GM18511 (cell line): ENCODE results near the gene RNF31.
"Not testable (repeated sequence)": the region's sequence is repeated elsewhere in the genome, so short reads cannot be mapped to it uniquely, and the experiment has no call there.

Experiments
- ATAC-seq: cut with Tn5 transposase; IDR thresholded peaks from one replicate; pipeline ENCODE4 v1.9.1; 2021; ENCODE audit warnings: mild to moderate bottlenecking, moderate library complexity; ENCODE audit not compliant: unreplicated experiment

Gene RNF31

DNA sequence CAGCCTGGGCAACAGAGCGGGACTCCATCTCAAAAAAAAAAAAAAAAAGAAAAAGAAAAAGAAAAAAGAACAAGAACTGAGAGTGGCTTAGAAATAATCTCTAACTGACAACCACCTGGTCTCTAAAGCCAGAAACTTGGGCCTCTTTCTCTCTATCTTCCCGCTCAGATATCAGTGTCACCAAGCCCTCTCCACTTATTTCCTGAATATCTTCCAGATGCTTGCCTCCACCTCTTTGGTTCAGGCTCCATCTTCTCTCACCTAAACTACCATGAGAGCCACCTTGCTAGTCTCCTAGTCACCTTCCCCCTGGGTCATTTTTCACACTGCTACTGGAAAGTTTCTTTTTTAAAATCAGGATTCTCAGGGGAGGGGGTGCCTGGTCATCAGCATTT, 49.8 kb downstream of the RNF31 start:
- no peak for ATAC-seq

- ATAC-seq = no peak
These were observed 51.7 kb downstream of the RNF31 start for GRCh38 chr14:24198814-24199524.

DNA sequence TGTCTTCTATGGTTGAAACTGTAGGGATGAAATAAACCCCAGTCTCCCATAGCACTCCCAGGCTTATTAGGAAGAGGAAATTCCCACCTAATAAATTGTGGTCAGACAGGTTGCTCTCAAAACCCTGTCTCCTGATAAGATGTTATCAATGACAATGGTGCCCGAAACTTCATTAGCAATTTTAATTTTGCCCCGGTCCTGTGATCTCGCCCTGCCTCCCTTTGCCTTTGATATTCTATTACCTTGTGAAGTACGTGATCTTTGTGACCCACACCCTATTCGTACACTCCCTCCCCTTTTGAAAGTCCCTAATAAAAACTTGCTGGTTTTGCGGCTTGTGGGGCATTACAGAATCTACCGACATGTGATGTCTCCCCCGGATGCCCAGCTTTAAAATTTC, 55.2 kb downstream of the RNF31 start:
- ATAC-seq = not testable (repeated sequence)

DNA sequence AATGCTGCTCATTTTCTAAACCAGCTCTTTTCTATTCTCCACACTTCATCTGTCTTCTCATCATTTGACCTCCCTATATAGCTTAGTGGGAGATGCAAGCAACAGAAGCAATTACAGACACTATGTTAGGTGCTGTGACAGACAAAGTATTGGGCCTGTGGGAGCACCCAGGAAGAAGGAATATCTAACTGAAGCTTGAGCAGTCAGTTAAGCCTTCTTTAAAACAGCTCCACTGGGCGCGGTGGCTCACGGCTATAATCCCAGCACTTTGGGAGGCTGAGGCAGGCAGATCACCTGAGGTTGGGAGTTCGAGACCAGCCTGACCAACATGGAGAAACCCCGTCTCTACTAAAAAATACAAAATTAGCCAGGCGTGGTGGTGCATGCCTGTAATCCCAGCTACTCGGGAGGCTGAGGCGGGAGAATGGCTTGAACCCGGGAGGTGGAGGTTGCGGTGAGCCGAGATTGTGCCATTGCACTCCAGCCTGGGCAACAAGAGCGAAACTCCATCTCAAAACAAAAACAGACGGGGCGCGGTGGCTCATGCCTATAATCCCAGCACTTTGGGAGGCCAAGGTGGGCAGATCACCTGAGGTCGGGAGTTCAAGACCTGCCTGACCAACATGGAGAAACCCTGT, 56.1 kb downstream of the RNF31 start:
- not testable (repeated sequence) for ATAC-seq

DNA sequence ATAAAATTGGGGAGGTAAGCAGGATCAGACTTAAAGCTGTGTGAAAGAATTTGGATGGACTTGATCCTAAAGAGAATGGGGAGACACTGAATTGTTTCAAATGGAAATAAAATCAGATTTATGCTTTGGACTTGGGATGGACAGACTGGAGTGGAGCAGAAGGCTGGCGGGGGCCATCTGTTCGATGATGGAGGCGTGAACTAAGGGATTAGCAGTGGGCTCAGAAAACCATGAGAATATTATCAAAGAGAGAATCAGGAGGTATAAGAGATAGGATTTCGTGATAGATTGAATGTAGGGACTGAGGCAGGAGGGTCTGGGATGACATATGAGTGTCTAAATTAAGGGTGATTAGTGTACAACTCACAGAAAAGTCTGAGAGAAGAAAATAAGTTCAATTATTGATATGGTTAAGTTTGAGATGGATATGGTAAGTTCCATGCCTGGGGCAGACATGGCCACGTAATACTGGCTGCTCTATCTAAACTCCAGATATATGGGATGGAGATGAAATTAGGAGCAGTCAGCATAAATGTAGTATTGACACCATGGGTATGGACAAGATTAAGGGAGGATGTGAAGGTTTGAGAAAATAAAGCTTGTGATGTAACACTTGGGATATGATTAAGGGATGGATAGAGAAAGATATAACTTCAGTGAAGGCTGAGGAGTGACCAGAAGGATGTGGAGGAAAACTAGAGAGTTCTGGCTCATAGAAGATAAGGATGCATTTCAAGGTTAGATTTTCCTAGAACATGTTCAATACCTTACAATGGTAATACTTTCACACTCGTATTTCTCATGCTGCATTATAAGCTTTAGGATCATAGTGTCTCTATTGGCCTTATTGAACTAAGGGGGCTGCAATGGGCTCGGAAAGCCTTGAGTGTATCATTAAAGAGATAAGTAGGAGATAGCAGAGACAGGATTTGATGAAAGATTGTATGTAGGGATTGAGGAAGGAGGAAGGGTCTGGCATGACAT, 57.2 kb downstream of the RNF31 start:
- no peak for ATAC-seq

DNA sequence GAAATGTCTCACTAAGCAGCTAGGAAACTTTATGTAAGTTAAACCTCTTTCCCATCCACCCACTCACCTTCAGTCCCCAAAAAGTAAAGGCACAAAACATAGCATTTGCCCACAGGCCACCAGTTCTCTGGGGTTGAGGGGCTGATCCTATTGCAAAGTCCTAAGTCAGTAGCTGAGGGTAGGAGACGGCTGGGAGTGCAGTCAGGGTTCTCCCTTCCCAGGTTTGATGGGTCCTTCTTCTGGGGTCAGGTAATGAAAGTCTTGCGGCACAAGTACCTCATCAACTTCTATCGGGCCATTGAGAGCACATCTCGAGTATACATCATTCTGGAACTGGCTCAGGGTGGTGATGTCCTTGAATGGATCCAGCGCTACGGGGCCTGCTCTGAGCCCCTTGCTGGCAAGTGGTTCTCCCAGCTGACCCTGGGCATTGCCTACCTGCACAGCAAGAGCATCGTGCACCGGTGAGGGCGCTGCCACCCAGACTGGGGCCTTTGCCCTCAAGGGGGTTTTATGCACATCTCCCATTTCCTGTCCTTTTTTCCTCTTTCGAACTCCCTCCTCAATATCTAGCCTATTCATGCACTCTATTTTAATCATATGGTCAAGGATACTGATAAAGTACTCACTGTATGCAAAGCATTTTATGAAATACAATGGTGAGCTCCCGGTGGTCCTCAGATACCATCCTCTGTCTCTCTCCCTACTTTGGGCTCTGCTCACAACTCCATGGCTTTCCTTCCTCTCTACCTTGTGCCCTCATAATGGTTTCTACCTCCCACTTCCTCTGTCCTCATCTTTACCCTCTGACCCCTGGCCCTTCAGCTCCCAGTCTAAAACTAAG, 59.2 kb downstream of the RNF31 start:
- ATAC-seq = no peak

- no peak for ATAC-seq
These were observed 59.8 kb downstream of the RNF31 start for GRCh38 chr14:24207104-24207551.

GRCh38 chr14:24207625-24208024, 60.3 kb downstream of the RNF31 start:
- ATAC-seq = no peak
